ENCODE results near the gene PAN3.

Gene PAN3

GRCh38 chr13:28219408-28220099 is 81.2 kb downstream of the PAN3 start:
- in situ Hi-C loops (cut with MboI; ENCODE audit: low sequenced_read_pairs), result no loop called here

GRCh38 chr13:28220166-28220565 is 81.8 kb downstream of the PAN3 start:
- in situ Hi-C loops (cut with MboI; ENCODE audit: low sequenced_read_pairs), result no loop called here

GRCh38 chr13:28229522-28230411 is 91.4 kb downstream of the PAN3 start:
- in situ Hi-C loops (cut with MboI; ENCODE audit: low sequenced_read_pairs), result no loop called here

DNA sequence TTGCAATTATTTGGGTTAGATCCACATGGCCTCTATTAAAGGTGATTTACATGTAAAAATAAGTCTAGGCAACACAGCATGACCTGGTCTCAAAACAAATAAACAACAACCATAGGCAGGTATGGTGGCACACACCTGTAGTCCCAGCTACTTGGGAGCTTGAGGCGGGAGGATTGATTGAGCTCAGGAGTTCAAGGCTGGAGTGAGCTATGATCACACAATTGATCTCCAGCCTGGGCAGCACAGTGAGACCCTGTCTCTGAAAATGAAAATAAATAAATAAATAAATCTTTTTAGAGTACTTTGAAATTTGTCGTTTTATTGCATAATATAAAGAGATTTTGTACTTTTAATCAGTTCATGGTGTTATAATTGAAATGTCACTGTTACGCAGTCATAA is 93.3 kb downstream of the PAN3 start:
- in situ Hi-C loops (cut with MboI; ENCODE audit: low sequenced_read_pairs), result no loop called here

DNA sequence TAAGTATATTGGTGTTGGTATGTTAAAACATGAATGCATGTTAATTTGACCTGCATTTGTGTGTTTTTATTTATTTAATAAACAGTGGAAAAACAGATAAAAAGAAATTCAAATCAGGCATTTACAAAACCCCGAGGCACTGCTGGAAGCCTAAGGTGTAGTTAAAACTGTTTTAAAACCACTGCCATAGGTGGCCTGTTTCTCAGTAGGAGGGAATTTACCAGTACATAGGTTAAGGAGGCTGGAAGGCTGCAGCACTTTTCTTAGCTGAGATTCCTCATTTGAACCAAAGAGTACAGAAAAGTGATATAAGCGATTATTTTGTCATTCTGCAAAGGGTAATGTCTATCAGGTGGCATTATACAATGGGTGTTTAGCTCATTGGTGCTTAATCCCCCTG is 99.6 kb downstream of the PAN3 start:
- in situ Hi-C loops (cut with MboI; ENCODE audit: low sequenced_read_pairs), result no loop called here

- in situ Hi-C loops (cut with MboI; ENCODE audit: low sequenced_read_pairs), result no loop called here
These were observed 101.0 kb downstream of the PAN3 start for GRCh38 chr13:28239374-28239773.

DNA sequence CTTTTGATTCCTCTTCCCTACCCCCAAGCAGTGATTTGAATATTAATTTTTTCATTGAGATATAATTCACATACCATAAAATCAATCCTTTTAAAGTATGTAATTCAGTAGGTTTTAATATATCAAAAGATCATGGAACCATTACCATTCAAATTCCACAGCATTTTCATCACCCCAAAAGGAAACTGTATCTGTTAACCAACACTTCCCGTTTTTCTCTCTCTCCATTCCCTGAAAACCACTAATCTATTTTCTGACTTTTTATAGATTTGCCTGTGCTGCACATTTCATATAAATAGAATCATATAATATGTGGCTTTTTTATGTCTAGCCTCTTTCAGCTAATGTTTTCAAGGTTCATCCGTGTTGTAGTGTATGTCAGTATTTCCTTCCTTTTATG is 107.1 kb downstream of the PAN3 start:
- in situ Hi-C loops (cut with MboI; ENCODE audit: low sequenced_read_pairs), result no loop called here

DNA sequence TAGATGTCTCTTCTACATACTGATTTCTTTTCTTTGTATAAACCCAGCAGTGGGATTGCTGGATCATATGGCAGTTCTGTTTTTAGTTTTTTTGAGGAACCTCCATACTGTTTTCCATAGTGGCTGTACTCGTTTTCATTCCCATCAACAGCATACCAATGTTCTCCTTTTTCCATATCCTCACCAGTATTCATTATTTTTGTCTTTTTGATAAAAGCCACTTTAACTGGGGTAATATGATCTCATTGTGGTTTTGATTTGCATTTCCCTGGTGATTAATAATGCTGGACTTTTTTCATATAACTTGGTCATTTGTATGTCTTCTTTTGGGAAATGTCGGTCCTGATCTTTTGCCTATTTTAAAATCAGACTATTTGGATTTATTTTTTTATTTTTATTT is 108.5 kb downstream of the PAN3 start:
- in situ Hi-C loops (cut with MboI; ENCODE audit: low sequenced_read_pairs), result no loop called here

DNA sequence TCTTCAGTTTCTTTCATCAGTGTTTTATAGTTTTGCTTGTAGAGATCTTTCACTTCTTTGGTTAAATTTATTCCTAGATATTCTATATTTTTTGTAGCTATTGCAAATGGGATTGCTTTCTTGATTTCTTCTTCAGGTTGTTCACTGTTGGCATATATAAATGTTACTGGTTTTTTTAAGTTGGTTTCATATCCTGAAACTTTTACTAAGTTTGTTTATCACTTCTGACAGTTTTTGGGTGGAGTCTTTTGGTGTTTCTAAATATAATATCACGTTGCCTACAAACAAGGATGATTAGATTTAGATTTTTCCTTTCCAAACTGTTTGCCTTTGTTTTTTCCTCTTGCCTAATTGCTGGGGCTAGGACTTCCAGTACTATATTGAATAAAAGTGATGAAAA is 109.7 kb downstream of the PAN3 start:
- in situ Hi-C loops (cut with MboI; ENCODE audit: low sequenced_read_pairs), result no loop called here

GRCh38 chr13:28250542-28250941 is 112.2 kb downstream of the PAN3 start:
- in situ Hi-C loops (cut with MboI; ENCODE audit: low sequenced_read_pairs), result no loop called here

DNA sequence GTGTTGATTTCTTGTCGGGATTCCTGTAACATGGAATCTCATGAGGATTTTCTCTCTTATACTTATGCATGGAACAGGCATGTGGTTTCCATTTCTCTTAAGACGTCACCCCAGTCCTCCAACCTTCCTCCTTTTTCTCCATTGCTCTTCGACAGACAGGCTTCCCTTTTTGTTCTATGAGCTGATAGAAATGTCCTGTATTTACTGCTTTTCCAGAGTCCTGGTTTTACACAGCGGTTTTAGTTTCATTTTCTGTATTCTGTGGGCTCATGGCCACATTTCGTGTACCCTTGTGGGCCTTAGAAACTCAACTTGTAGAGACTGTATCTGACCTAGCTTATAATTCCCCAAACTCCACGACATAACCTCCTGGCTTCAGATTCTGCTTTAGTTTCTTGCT is 113.1 kb downstream of the PAN3 start:
- in situ Hi-C loops (cut with MboI; ENCODE audit: low sequenced_read_pairs), result no loop called here

DNA sequence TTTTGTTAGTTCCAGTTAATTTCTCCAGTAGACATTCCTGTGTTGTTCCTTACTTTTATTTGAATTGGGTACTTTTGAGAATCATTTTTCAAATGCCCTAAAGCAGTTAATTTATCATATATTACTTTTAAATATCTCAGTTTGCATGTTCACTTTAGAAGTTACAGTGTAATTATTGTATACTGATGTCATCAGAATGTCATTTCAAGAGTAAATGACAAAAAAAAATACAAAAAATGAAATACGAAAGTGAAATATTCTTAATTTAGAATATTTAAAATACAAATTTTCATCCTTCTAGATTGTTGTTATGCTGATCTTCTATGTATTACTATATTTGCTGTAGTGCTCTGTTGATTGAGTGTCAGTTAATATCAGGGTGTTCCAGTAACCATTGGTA is 114.2 kb downstream of the PAN3 start:
- in situ Hi-C loops (cut with MboI; ENCODE audit: low sequenced_read_pairs), result no loop called here

DNA sequence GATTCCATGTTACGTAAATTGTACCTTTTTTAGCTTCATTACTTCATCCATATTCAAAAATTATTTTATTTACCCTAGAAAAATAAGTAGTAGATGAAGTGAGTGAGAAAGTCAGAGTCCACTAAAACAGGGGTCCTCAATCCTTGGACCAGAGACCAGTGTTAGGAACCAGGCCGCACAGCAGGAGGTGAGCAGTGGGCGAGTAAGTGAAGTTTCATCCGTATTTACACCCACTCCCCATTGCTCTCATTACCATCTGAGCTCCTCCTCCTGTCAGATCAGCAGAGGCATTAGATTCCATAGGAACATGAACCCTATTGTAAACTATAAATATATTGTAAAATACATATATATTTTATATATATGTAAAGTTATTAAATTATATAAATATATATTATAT is 119.0 kb downstream of the PAN3 start:
- in situ Hi-C loops (cut with MboI; ENCODE audit: low sequenced_read_pairs), result no loop called here

DNA sequence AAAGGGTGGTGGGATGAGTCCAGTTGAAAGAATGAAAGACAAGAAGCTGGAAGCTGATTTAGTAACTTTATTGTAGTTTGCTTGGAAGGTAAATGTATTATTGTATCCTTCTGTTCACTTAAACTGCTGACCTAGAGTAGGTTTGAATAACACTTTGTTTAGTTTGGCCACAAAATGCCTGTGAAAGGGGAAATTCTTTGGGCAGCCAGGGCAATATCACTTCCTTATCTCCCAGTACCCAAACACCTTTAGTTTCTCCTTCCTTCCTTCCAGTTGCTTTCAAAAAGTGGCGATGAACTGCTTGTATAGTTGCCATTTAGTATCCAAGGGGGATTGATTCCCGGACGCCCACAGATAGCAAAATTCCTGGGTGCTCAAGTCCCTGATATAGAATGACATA is 120.1 kb downstream of the PAN3 start:
- in situ Hi-C loops (cut with MboI; ENCODE audit: low sequenced_read_pairs), result no loop called here

GRCh38 chr13:28267497-28267896 is 129.2 kb downstream of the PAN3 start:
- in situ Hi-C loops (cut with MboI; ENCODE audit: low sequenced_read_pairs), result no loop called here

- in situ Hi-C loops (cut with MboI; ENCODE audit: low sequenced_read_pairs), result no loop called here
These were observed 130.5 kb downstream of the PAN3 start for GRCh38 chr13:28268800-28269223.

- in situ Hi-C loops (cut with MboI; ENCODE audit: low sequenced_read_pairs), result no loop called here
These were observed 132.9 kb downstream of the PAN3 start for GRCh38 chr13:28271056-28271840.

DNA sequence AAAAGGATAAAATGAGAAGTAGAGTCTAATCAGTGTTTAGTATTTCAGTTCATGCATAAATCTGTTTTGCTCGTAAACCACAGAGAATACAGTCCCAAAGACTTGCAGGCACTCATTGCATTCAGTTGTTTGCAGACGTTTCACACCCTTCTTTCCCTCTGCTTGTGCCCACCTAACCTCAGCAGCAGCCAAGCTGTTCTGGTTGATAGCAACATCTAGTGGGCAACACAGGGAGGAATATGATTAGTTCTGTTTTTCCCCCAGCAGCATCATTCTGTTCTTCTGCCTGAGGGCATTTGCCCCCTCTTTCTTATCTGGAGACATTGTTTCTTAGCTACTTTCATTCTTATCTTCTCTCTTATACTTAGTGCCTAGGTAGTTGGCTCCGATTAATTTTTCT is 135.6 kb downstream of the PAN3 start:
- in situ Hi-C loops (cut with MboI; ENCODE audit: low sequenced_read_pairs), result no loop called here

GRCh38 chr13:28282451-28282850 is 144.1 kb downstream of the PAN3 start:
- in situ Hi-C loops (cut with MboI; ENCODE audit: low sequenced_read_pairs), result no loop called here

DNA sequence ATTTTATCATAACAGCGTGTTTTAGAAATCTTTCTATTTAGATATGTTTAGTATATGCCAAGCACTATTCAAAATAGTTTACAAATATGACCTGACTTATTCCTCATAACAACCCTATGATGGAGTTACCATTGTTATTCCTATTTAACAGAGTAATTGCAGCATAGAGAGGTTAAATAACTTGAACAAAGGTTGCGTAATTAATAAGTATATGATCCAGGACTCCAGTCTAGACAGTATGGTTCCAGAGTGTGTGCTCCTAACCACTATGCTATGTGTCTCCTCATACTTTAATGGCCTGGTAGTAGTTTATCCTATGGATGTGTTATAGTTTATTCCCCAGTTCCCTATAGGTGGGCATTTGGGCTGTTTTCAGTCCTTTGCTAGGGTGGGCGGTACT is 145.3 kb downstream of the PAN3 start:
- in situ Hi-C loops (cut with MboI; ENCODE audit: low sequenced_read_pairs), result no loop called here

DNA sequence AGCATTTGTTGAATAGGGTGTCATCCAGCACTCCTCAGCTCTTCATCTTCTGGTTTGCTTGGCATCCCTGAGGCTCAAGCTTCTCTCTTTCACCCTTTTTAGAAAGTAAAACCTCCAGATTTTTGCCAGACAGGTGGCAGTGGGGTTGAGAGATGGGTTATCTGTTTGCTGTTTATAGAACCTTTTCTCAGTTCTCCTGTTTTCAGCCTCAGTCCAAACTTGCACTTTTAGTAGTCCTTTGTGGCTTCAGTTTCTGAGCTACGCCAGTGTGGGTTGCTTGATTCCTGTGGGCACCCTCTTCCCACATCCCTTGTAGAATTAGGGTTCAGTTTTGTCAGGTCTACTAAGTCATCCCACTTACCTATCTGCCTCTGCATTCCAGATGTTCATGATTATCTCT is 147.9 kb downstream of the PAN3 start:
- in situ Hi-C loops (cut with MboI; ENCODE audit: low sequenced_read_pairs), result no loop called here

DNA sequence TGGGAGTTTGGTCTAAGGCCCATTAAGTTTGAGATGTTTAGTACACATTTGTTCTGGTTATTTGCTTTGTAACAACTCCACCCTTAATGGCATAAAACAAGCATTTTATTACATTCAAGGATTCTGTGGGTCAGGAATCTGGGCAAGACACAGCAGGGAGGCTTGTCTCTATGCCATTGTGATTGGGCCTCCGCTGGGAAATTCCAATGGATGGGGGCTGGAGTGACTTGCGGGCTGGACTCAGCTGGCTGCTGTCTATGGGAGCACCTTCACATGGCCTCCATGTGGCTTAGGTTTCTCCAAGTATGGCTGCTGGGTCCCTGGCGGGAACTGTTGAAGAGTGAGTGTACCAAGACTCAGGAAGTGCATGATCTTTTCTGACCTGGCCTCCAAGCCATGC is 159.0 kb downstream of the PAN3 start:
- in situ Hi-C loops (cut with MboI; ENCODE audit: low sequenced_read_pairs), result no loop called here
